Measurements from ENCODE around the gene PYCR2.

Gene PYCR2

DNA sequence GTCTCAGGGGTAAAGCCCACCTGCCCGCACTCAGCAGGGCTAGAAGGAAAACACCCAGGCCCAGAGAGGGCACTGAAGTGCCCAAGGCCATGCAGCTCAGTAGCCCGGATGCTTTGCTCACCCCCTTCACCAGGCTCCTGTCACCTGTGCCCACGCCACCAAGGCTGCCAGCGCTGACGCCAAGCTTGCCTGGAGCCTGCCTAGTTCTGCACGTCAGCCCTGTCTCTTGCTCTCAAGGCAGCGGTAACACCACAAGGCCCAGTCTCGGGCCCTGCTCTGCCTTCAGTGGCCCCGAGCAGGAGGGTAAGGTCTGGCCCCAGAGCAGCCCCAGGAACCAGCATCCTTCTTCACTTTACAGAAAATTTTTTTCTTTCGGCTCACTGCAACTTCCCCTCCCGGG is 49.6 kb downstream of the PYCR2 start:
- DNase-seq, result no peak

- no peak for DNase-seq
These were observed 50.7 kb downstream of the PYCR2 start for GRCh38 chr1:225873281-225873850.

DNA sequence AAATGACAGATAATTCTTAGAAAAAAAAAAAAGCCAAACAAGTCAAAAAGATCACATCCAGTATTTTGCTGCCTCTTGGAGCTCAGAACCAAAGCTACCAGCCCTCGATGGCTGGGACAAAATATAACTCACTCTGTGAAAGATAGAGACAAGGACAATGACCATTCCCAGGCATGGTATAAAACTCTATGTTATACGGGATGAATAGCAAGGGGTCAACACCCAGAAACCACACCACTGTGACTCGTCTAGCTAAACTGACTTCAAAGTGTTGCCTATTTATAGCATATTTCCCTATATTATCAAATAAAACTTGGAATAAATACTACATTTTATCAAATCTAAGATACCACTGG is 52.0 kb downstream of the PYCR2 start:
- no peak for DNase-seq

DNA sequence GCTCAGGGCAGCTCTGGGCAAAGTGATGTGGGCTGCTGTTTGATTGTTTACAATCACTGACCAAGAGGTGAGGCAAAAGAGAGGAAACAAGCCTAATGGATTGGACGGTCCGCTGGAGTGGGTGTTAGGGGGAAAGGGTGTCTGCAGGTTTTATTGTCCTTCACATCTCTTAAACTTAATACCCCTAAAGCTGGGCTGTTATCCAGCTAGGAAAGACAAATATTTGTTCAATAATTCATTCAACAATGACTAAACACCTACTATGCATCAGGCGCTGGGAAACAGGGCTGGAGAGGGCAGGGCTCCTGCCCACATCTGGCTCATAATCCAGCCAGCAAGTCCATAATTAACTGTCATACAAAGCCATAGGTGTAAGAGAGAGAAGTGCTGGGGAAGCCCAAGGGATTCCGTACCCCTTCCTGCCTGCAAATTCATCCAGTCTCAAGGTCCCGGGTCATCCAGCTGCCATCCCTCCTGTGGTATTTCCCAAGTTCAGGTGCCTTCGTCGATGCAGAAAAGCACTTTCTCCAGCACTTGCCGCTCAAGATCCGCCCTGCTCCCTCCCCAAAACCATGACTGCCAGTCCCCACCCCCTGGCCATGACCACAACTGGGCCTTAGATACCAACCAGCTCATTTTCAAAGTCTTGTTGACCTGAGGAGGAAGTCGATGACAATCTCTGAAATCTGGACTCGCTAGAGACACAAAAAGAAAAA is 52.5 kb downstream of the PYCR2 start:
- no peak for DNase-seq

GRCh38 chr1:225870911-225871310 is 53.1 kb downstream of the PYCR2 start:
- no peak for DNase-seq

Measured in NCI-H526 (cell line).